IMR-90 (cell line): ENCODE results near the gene MRPL40. TPM values are rescaled to one million over a fixed set of nuclear protein-coding genes. Genes with fewer than 3 reads are reported as not detected.

Source experiments
- ATAC-seq: fragments of 200-7000 bp; cut with Tn5 transposase; 2 replicates; pipeline ENCODE4 v1.9.1; 2020; ENCODE audit warnings: low read depth, mild to moderate bottlenecking, moderate library complexity
- BruUV-seq: library from RNA; stranded (reverse); fragments of 400-500 nt; replicated peaks from 2 replicates; lab custom pipeline; 2021; lab: Mats Ljungman, UMichigan
- CTCF ChIA-PET: fragments of 300-600 bp; formaldehyde crosslinking; extraction: SDS; loops from one replicate; lab custom pipeline; 2021; ENCODE audit warnings: antibody characterized with exemption; lab: Yijun Ruan, JAX
- POLR2A ChIA-PET: fragments of 300-600 bp; sonication (Branson Sonifier 250); formaldehyde crosslinking; loops from one replicate; lab custom pipeline; 2022; ENCODE audit warnings: antibody characterized with exemption; ENCODE audit not compliant: unreplicated experiment; lab: Charles Lee
- DNase-seq: peaks from one replicate; pipeline ENCODE4 v3.0.0; 2013
- H2AFZ ChIP-seq: replicated peaks from 2 replicates; pipeline ENCODE3; 2013; ENCODE audit warnings: low read length, mild to moderate bottlenecking; ENCODE audit not compliant: poor library complexity
- H2AK5ac ChIP-seq: 2 replicates; pipeline ENCODE4 v1.6.1; 2013; ENCODE audit warnings: low read depth, low read length, inconsistent platforms
- H2AK9ac ChIP-seq: replicated peaks from 2 replicates; pipeline ENCODE3; 2013; ENCODE audit warnings: mild to moderate bottlenecking, low read depth, low read length, moderate library complexity; ENCODE audit not compliant: poor library complexity
- H2BK120ac ChIP-seq: 2 replicates; pipeline ENCODE4 v1.6.1; 2013; ENCODE audit warnings: low read depth, low read length, inconsistent platforms
- H2BK15ac ChIP-seq: 3 replicates; pipeline ENCODE4 v1.6.1; 2013; ENCODE audit warnings: low read depth, low read length, inconsistent platforms
- H2BK20ac ChIP-seq: 2 replicates; pipeline ENCODE4 v1.6.1; 2013; ENCODE audit warnings: low read depth, mild to moderate bottlenecking, inconsistent platforms, low read length, moderate library complexity
- H2BK5ac ChIP-seq: 2 replicates; pipeline ENCODE4 v1.6.1; 2013; ENCODE audit warnings: mild to moderate bottlenecking, low read depth, low read length, inconsistent platforms; ENCODE audit not compliant: poor library complexity, severe bottlenecking
- H3K14ac ChIP-seq: replicated peaks from 2 replicates; pipeline ENCODE4 v1.6.1; 2013; ENCODE audit warnings: low read depth, low read length, inconsistent platforms
- H3K18ac ChIP-seq: 2 replicates; pipeline ENCODE4 v1.6.1; 2013; ENCODE audit warnings: low read depth, low read length, control low read depth
- H3K23ac ChIP-seq: 2 replicates; pipeline ENCODE4 v1.6.1; 2013; ENCODE audit warnings: low read depth, low read length, inconsistent platforms
- H3K27ac ChIP-seq: 2 replicates; pipeline ENCODE4 v1.5.1; 2013; ENCODE audit warnings: mild to moderate bottlenecking, control low read depth, low read length; ENCODE audit not compliant: insufficient read depth
- H3K27me3 ChIP-seq: 2 replicates; pipeline ENCODE4 v1.6.1; 2013; ENCODE audit warnings: low read length; ENCODE audit not compliant: control insufficient read depth, insufficient read depth
- H3K36me3 ChIP-seq: 2 replicates; pipeline ENCODE4 v1.6.1; 2013; ENCODE audit warnings: low read length, mixed read lengths; ENCODE audit not compliant: control insufficient read depth, insufficient read depth
- H3K4ac ChIP-seq: 2 replicates; pipeline ENCODE4 v1.6.1; 2013; ENCODE audit warnings: low read depth, low read length, inconsistent platforms
- H3K4me1 ChIP-seq: 2 replicates; pipeline ENCODE4 v1.6.1; 2013; ENCODE audit warnings: low read length, mixed read lengths; ENCODE audit not compliant: control insufficient read depth, insufficient read depth
- H3K4me2 ChIP-seq: 2 replicates; pipeline ENCODE4 v1.6.1; 2013; ENCODE audit warnings: low read depth, mild to moderate bottlenecking, control low read depth, low read length, moderate library complexity
- H3K4me3 ChIP-seq: 2 replicates; pipeline ENCODE4 v1.5.1; 2013; ENCODE audit warnings: low read depth, mild to moderate bottlenecking, control low read depth, low read length, moderate library complexity; ENCODE audit not compliant: insufficient read depth
- H3K56ac ChIP-seq: 2 replicates; pipeline ENCODE4 v1.6.1; 2013; ENCODE audit warnings: low read length, inconsistent platforms; ENCODE audit not compliant: insufficient read depth; ENCODE audit errors: extremely low read depth
- H3K79me1 ChIP-seq, 2 experiments: 2 replicates each; pipeline ENCODE4 v1.6.1; 2013; ENCODE audit warnings: low read length in 2 of 2, inconsistent platforms in 1 of 2, low read depth in 1 of 2
- H3K9ac ChIP-seq: 2 replicates; pipeline ENCODE4 v1.6.1; 2013; ENCODE audit warnings: low read depth, low read length, control low read depth
- H3K9me1 ChIP-seq: 2 replicates; pipeline ENCODE4 v1.6.1; 2013; ENCODE audit warnings: low read length, inconsistent platforms; ENCODE audit not compliant: insufficient read depth
- H3K9me3 ChIP-seq: 2 replicates; pipeline ENCODE4 v1.6.1; 2013; ENCODE audit warnings: low read length; ENCODE audit not compliant: control insufficient read depth, insufficient read depth
- H4K20me1 ChIP-seq: 2 replicates; pipeline ENCODE4 v1.6.1; 2013; ENCODE audit warnings: low read length, inconsistent platforms; ENCODE audit not compliant: insufficient read depth
- H4K5ac ChIP-seq: 2 replicates; pipeline ENCODE4 v1.6.1; 2013; ENCODE audit warnings: mild to moderate bottlenecking, low read depth, low read length, control low read depth
- H4K8ac ChIP-seq, 2 experiments: 2 replicates each; pipeline ENCODE4 v1.6.1; 2013; ENCODE audit warnings: low read depth in 2 of 2, low read length in 2 of 2, control low read depth in 1 of 2, inconsistent platforms in 1 of 2
- H4K91ac ChIP-seq: 2 replicates; pipeline ENCODE4 v1.6.1; 2013; ENCODE audit warnings: low read depth, low read length, inconsistent platforms; ENCODE audit not compliant: insufficient read depth
- CEBPB ChIP-seq: IDR thresholded peaks from 2 replicates; pipeline ENCODE4 v1.6.1; 2012; ENCODE audit warnings: low read depth, low read length, improper control_type of control experiment
- CHD1 ChIP-seq: IDR thresholded peaks from 2 replicates; pipeline ENCODE4 v1.6.1; 2012; ENCODE audit warnings: low read depth, low read length, improper control_type of control experiment
- CTCF ChIP-seq: conservative IDR thresholded peaks from 2 replicates; pipeline ENCODE4 v1.5.1; 2012; ENCODE audit warnings: mild to moderate bottlenecking, low read depth, low read length, improper control_type of control experiment
- FOS ChIP-seq: fragments of 150-350 bp; IDR thresholded peaks from 2 replicates; pipeline ENCODE4 v1.6.1; 2016; ENCODE audit warnings: low read depth, low read length
- MAFK ChIP-seq: IDR thresholded peaks from 2 replicates; pipeline ENCODE4 v1.6.1; 2012; ENCODE audit warnings: low read depth, low read length, improper control_type of control experiment
- MAZ ChIP-seq: IDR thresholded peaks from 2 replicates; pipeline ENCODE4 v1.6.1; 2012; ENCODE audit warnings: low read depth, mild to moderate bottlenecking, low read length, improper control_type of control experiment, moderate library complexity, borderline replicate concordance
- MXI1 ChIP-seq: IDR thresholded peaks from 2 replicates; pipeline ENCODE4 v1.6.1; 2012; ENCODE audit warnings: low read depth, mild to moderate bottlenecking, low read length, moderate library complexity, borderline replicate concordance
- NFE2L2 ChIP-seq: fragments of 150-350 bp; IDR thresholded peaks from 2 replicates; pipeline ENCODE4 v1.6.1; 2016; ENCODE audit warnings: low read depth, mild to moderate bottlenecking, low read length
- RCOR1 ChIP-seq: IDR thresholded peaks from 2 replicates; pipeline ENCODE4 v1.6.1; 2012; ENCODE audit warnings: mild to moderate bottlenecking, low read length, improper control_type of control experiment; ENCODE audit not compliant: insufficient replicate concordance
- WGBS, 2 experiments: methylation state at CpG; one replicate each; pipeline versions ENCODE4 v1.1.5 to v1.1.7; 2013; ENCODE audit warnings: missing lambda C conversion rate in 2 of 2; ENCODE audit not compliant: insufficient read length in 1 of 2; ENCODE audit errors: extremely low coverage in 2 of 2; 5-methylcytosine and 5-hydroxymethylcytosine counted together
- dilution Hi-C: fragments of 300-500 bp; cut with HindIII; formaldehyde crosslinking; loops from one replicate; pipeline ENCODE4 v1.14.3; 2018; ENCODE audit warnings: low sequenced_read_pairs; ENCODE audit not compliant: unreplicated experiment
- in situ Hi-C: fragments of 300-500 bp; cut with MboI; formaldehyde crosslinking; loops from 3 replicates; pipeline ENCODE4 v1.14.3; 2019; ENCODE audit warnings: low sequenced_read_pairs, inconsistent platforms, mixed read lengths
- intact Hi-C: fragments of 100-400 bp; cut with micrococcal nuclease; formaldehyde crosslinking; loops from 2 replicates; pipeline ENCODE4 v1.10.0; 2022
- polyA plus RNA-seq, 3 experiments: library from polyadenylated mRNA; depleted of rRNA; stranded (reverse); fragments of >200 nt; gene quantifications; 2 replicates each; pipeline ENCODE4 v1.2.3, GENCODE V29; 2012; ENCODE audit warnings: low replicate concordance in 1 of 3
- total RNA-seq: library from RNA; depleted of rRNA; stranded (reverse); fragments of >200 nt; gene quantifications from 2 replicates; pipeline ENCODE4 v1.2.3, GENCODE V29; 2012
- TF ChIP-seq, protein P1 (sequence below): fragments of 150-350 bp; IDR thresholded peaks from 2 replicates; pipeline ENCODE4 v1.6.1; 2016; ENCODE audit warnings: low read depth, mild to moderate bottlenecking, low read length, moderate library complexity, borderline replicate concordance

Gene MRPL40
- total and polyA plus RNA-seq, 2 of the 4 experiments (the other 2 are of a cell fraction): 36.7 to 37.5 TPM

DNA sequence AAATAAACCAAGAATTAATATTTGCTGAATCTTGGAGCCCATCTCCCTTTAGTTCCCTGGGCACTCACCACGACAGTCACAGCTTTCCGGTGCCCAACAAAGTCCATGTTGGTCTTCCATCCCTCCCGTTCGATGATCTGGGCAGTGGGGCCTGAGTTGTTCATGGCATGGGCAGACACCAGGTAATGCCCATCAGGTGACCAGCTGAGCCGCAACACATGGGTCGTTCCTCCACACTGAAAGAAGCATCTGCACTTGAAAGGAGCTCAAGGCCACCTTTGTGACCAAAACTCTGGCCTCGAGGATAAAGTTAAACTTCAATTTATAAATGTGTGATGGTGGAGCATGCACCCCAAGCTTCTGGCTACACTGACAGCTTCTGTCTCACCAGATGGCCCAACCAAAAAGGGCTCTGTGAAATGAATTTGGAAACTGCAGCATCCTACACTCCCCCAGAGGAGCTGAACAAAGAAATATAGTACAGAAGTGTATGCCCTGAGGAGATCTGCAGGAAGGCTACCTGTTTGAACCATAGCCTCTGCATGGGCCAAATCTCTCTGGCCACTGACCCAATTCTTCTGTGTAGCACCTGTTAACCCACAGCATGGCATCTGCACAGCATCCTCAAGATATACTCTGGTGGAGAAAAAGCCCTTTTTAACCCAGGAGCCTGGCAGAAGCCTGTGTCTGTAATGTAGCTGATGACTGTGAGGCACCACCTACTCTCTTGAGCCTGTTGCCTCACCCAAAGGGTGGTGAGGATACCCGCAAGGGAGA, 37.9 kb upstream of the MRPL40 start (continued):
- no peak for TF ChIP-seq CEBPB

- no peak overlapping the region for H2BK20ac ChIP-seq
- no peaks in the 10 kb centered on the region for H3K27me3 ChIP-seq
- no peak overlapping the region for H2AFZ ChIP-seq
- no peak overlapping the region for H2AK9ac ChIP-seq
- H3K4ac ChIP-seq: no peak overlapping the region
- ChIA-PET CTCF (interaction anchor here (0.6 kb wide), 1 partner anchor 235 kb away, joined by 3 read pairs; no protein-coding TSS in a partner anchor), POLR2A (no interaction called here)
- H4K91ac ChIP-seq: no peak overlapping the region
- H2BK5ac ChIP-seq: no peak overlapping the region
- in situ Hi-C loops (no loop called here), intact Hi-C loops (no loop called here), dilution Hi-C loops (no loop called here)
- H3K18ac ChIP-seq: no peak overlapping the region
- H3K79me1 ChIP-seq: peaks cover 0 to 8% of the 10 kb centered on the region in 2 experiments; a peak in 1 of 4 replicates
- peaks cover 58% of the 10 kb centered on the region for H3K36me3 ChIP-seq
- H3K4me3 ChIP-seq: no peak overlapping the region
- H2AK5ac ChIP-seq: no peak overlapping the region
- no peaks in the 10 kb centered on the region for H3K9me3 ChIP-seq
- TF ChIP-seq MAZ (no peak), CTCF (no peak), NFE2L2 (no peak), RCOR1 (no peak), MAFK (no peak), MXI1 (no peak), FOS (no peak), CHD1 (no peak)
- TF ChIP-seq, protein P1, sequence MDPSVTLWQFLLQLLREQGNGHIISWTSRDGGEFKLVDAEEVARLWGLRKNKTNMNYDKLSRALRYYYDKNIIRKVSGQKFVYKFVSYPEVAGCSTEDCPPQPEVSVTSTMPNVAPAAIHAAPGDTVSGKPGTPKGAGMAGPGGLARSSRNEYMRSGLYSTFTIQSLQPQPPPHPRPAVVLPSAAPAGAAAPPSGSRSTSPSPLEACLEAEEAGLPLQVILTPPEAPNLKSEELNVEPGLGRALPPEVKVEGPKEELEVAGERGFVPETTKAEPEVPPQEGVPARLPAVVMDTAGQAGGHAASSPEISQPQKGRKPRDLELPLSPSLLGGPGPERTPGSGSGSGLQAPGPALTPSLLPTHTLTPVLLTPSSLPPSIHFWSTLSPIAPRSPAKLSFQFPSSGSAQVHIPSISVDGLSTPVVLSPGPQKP: no peak
- H3K4me2 ChIP-seq: no peak overlapping the region
- no peak overlapping the region for H4K5ac ChIP-seq
- BruUV-seq: no TSS peak
- H2BK15ac ChIP-seq: no peak overlapping the region
- H3K9ac ChIP-seq: no peak overlapping the region
- no peaks in the 10 kb centered on the region for H3K4me1 ChIP-seq
- no peak for ATAC-seq
- WGBS, 2 experiments: 100% methylated on average over 2 of the region's 4 CpGs; no CpG with 5 or more reads in 1 of the 2 experiments
- H3K27ac ChIP-seq: no peak overlapping the region
- no peak overlapping the region for H4K8ac ChIP-seq
- no peaks in the 10 kb centered on the region for H3K9me1 ChIP-seq
- H2BK120ac ChIP-seq: no peak overlapping the region
- H3K23ac ChIP-seq: no peak overlapping the region
- no peak overlapping the region for H3K56ac ChIP-seq
- no peak overlapping the region for H3K14ac ChIP-seq
- peaks cover 2% of the 10 kb centered on the region; the same call in 1 of the 2 replicates for H4K20me1 ChIP-seq
- no peak for DNase-seq
These were observed 37.1 kb upstream of the MRPL40 start for GRCh38 chr22:19395276-19395675.
